Measurements from ENCODE around the gene SLC39A1.
"Not testable (repeated sequence)": the region's sequence is repeated elsewhere in the genome, so short reads cannot be mapped to it uniquely, and the experiment has no call there.

The SLC39A1 gene

GRCh38 chr1:153984123-153984894 lies 21.0 kb upstream of the SLC39A1 start:
- Mint-ChIP-seq H3K9me3 (no peaks in the 10 kb centered on the region), H3K27me3 (no peaks in the 10 kb centered on the region), H3K4me1 (peaks cover 27% of the 10 kb centered on the region), H3K4me3 (no peak overlapping the region), H3K36me3 (no peaks in the 10 kb centered on the region), H3K27ac (peak overlapping the region; percentile 10)

DNA sequence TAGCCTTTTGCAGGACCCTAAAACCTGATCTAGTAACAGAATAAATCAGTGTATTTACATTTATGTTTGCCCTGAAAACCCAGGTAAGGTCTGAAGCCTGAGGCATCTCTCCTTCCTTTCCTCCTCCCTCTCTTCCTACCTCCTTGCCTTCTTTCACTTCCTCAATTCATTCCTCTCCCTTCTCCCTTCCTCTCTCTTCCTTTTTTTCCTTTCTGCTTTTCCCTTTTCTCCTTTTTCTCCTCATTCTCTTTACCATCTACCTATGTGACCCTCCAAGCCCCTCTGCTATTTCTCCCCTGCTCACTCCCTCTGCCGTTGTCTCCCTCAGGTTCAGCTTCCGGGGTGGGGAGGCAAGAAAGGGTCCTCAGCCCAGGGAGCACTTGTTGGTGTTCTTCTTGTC lies 18.4 kb upstream of the SLC39A1 start:
- not testable (repeated sequence) for H3K27me3 Mint-ChIP-seq, H3K27ac Mint-ChIP-seq, H3K36me3 Mint-ChIP-seq, H3K9me3 Mint-ChIP-seq, H3K4me3 Mint-ChIP-seq
- peaks cover 36% of the 10 kb centered on the region for H3K4me1 Mint-ChIP-seq

GRCh38 chr1:153979091-153979490 lies 15.8 kb upstream of the SLC39A1 start:
- not testable (repeated sequence) for H3K27me3 Mint-ChIP-seq, H3K27ac Mint-ChIP-seq

DNA sequence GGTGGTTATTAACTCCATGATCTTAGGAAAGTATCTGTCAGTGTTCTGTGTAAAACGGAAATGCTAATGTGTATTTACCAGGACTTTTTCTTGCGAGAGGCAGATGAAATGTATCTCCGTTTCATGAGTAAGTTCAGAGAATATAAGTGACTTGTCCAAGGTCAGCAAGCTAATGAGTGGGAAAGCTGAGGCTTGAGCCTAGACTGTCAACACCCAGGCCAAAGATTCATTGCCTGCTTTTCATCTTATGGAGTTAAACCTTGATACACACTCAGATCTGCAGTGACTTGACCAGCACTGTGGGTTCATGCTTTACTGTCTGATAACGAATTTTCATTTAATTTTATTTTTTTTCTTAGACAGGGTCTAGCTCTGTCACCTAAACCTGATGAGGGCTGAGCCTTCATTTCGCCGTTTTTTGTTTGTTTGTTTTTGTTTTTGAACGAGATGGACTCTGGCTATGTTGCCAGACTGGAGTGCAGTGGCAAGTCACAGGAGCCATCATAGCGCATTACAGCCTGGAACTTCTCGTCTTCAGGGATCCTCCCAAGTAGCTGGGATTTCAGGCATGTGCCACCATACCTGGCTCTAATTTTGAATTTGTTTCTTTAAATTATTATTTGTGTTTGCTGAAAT lies 15.1 kb upstream of the SLC39A1 start:
- no peaks in the 10 kb centered on the region for H3K27me3 Mint-ChIP-seq
- peaks cover 13% of the 10 kb centered on the region for H3K36me3 Mint-ChIP-seq
- no peaks in the 10 kb centered on the region for H3K9me3 Mint-ChIP-seq
- H3K27ac Mint-ChIP-seq: peak overlapping the region; percentile 95
- peak overlapping the region; percentile 97 for H3K4me3 Mint-ChIP-seq
- peaks cover 37% of the 10 kb centered on the region for H3K4me1 Mint-ChIP-seq

More at GRCh38 chr1:153979091-153979490, 15.8 kb upstream of the SLC39A1 start:
- not testable (repeated sequence) for H3K9me3 Mint-ChIP-seq
- Mint-ChIP-seq H3K4me3 (peak overlapping the region; percentile 97), H3K36me3 (peaks cover 13% of the 10 kb centered on the region), H3K4me1 (peaks cover 35% of the 10 kb centered on the region)

- Mint-ChIP-seq H3K27me3 (no peaks in the 10 kb centered on the region), H3K4me3 (peak within 1 kb of the TSS; percentile 97), H3K27ac (peak within 1 kb of the TSS; percentile 96), H3K9me3 (no peaks in the 10 kb centered on the region), H3K36me3 (peaks cover 16% of the 10 kb centered on the region), H3K4me1 (peaks cover 39% of the 10 kb centered on the region)
Observed at GRCh38 chr1:153977250-153978240, 14.2 kb upstream of the SLC39A1 start, which contains the start of gene JTB. JTB (minus strand) TSS chr1:153977674; CDS start chr1:153977252, 422 bp downstream.

GRCh38 chr1:153976819-153977249 lies 13.5 kb upstream of the SLC39A1 start:
- Mint-ChIP-seq H3K9me3 (no peaks in the 10 kb centered on the region), H3K27ac (peak overlapping the region; percentile 96), H3K36me3 (peaks cover 17% of the 10 kb centered on the region), H3K27me3 (no peaks in the 10 kb centered on the region), H3K4me1 (peaks cover 46% of the 10 kb centered on the region), H3K4me3 (peak overlapping the region; percentile 97)

DNA sequence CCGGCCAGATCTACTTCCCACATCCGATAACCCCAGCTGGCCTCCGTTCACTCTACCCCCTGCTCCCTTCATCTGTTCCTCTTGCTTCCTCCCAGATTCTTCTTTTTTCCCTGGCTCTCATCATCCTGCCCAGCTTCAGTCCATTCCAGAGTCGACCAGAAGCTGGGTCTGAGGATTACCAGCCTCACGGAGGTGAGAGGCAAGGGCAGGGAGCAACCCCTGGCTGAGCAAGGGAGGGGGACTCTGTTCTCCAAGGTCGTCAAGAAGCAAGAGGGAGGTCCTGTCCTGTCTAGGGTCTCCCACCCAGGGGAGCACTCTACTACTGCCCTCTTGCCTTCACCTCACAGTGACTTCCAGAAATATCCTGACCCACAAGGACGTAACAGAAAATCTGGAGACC lies 10.2 kb upstream of the SLC39A1 start:
- Mint-ChIP-seq H3K9me3 (no peaks in the 10 kb centered on the region), H3K27ac (peak overlapping the region; percentile 73), H3K4me1 (peaks cover 45% of the 10 kb centered on the region), H3K4me3 (no peak overlapping the region), H3K27me3 (no peaks in the 10 kb centered on the region), H3K36me3 (peaks cover 17% of the 10 kb centered on the region)

DNA sequence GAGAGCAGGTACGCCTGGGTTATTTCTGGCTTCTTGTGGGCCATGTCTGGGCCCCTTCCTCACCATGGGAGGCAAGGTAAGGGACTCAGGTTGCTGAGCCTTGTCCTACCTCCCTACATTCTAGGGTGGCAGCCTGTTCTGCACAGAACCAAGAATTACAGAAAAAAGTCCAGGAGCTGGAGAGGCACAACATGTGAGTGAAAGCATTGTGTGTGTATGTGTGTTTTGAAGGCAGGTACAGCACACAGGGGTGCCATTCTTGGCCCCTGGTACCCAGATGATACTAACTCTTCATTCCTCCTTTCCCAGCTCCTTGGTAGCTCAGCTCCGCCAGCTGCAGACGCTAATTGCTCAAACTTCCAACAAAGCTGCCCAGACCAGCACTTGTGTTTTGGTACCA lies 9.7 kb upstream of the SLC39A1 start:
- H3K4me1 Mint-ChIP-seq: peaks cover 41% of the 10 kb centered on the region
- H3K36me3 Mint-ChIP-seq: peaks cover 17% of the 10 kb centered on the region
- no peaks in the 10 kb centered on the region for H3K27me3 Mint-ChIP-seq
- H3K4me3 Mint-ChIP-seq: no peak overlapping the region
- peak overlapping the region; percentile 73 for H3K27ac Mint-ChIP-seq
- H3K9me3 Mint-ChIP-seq: no peaks in the 10 kb centered on the region

GRCh38 chr1:153970346-153970745 lies 7.0 kb upstream of the SLC39A1 start:
- Mint-ChIP-seq H3K27me3 (no peaks in the 10 kb centered on the region), H3K36me3 (peaks cover 8% of the 10 kb centered on the region), H3K4me3 (no peak overlapping the region), H3K9me3 (no peaks in the 10 kb centered on the region), H3K4me1 (peaks cover 45% of the 10 kb centered on the region), H3K27ac (no peak overlapping the region)

- H3K36me3 Mint-ChIP-seq: peaks cover 4% of the 10 kb centered on the region
- peak overlapping the region; percentile 32 for H3K4me3 Mint-ChIP-seq
- no peaks in the 10 kb centered on the region for H3K9me3 Mint-ChIP-seq
- peaks cover 41% of the 10 kb centered on the region for H3K4me1 Mint-ChIP-seq
- no peaks in the 10 kb centered on the region for H3K27me3 Mint-ChIP-seq
- peak overlapping the region; percentile 66 for H3K27ac Mint-ChIP-seq
Observed at GRCh38 chr1:153968972-153969371, 5.6 kb upstream of the SLC39A1 start.

DNA sequence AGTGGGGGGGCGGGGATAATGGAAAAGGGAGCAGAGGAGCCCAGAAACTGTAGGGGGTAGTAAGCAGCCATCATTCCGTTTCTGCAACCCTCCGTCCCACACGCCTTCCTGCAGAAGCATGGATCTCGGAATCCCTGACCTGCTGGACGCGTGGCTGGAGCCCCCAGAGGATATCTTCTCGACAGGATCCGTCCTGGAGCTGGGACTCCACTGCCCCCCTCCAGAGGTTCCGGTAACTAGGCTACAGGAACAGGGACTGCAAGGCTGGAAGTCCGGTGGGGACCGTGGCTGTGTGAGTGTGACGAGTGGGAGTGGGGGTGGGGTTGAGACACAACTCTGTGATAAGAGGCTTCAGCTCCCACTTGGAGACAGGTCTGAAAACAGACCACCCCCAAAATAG lies 5.1 kb upstream of the SLC39A1 start:
- Mint-ChIP-seq H3K27ac (no peak overlapping the region), H3K36me3 (peaks cover 4% of the 10 kb centered on the region), H3K27me3 (no peaks in the 10 kb centered on the region), H3K4me1 (peaks cover 46% of the 10 kb centered on the region), H3K4me3 (peak overlapping the region; percentile 92), H3K9me3 (no peaks in the 10 kb centered on the region)

GRCh38 chr1:153968000-153968363 lies 4.6 kb upstream of the SLC39A1 start:
- Mint-ChIP-seq H3K4me3 (peak overlapping the region; percentile 92), H3K9me3 (no peaks in the 10 kb centered on the region), H3K36me3 (peaks cover 4% of the 10 kb centered on the region), H3K4me1 (peaks cover 48% of the 10 kb centered on the region), H3K27ac (peak overlapping the region; percentile 91), H3K27me3 (no peaks in the 10 kb centered on the region)

- H3K4me1 Mint-ChIP-seq: peaks cover 50% of the 10 kb centered on the region
- H3K36me3 Mint-ChIP-seq: peaks cover under 1% of the 10 kb centered on the region
- no peaks in the 10 kb centered on the region for H3K27me3 Mint-ChIP-seq
- H3K4me3 Mint-ChIP-seq: peak within 1 kb of the TSS; percentile 92
- H3K27ac Mint-ChIP-seq: peak within 1 kb of the TSS; percentile 91
- no peaks in the 10 kb centered on the region for H3K9me3 Mint-ChIP-seq
Observed at GRCh38 chr1:153967107-153967999, 4.0 kb upstream of the SLC39A1 start, which contains the start of gene CREB3L4. CREB3L4 (plus strand) TSS chr1:153967902; CDS start chr1:153968526, 624 bp downstream.

GRCh38 chr1:153963850-153964331 lies 554 bp upstream of the SLC39A1 start:
- no peaks in the 10 kb centered on the region for H3K9me3 Mint-ChIP-seq
- peak overlapping the region; percentile 93 for H3K4me3 Mint-ChIP-seq
- H3K4me1 Mint-ChIP-seq: peaks cover 52% of the 10 kb centered on the region
- no peaks in the 10 kb centered on the region for H3K27me3 Mint-ChIP-seq
- peak overlapping the region; percentile 93 for H3K27ac Mint-ChIP-seq
- peaks cover 1% of the 10 kb centered on the region for H3K36me3 Mint-ChIP-seq

All from activated naive CD4-positive, alpha-beta T cell treated with anti-CD3 and anti-CD28 coated beads, Interleukin-2, amount 50 U/mL, for 24 hours (primary cell).